GM12891 (cell line): ENCODE measurements around the gene FGF4.

Source experiments
- DNase-seq: peaks from one replicate; pipeline ENCODE4 v3.0.0; 2011; ENCODE audit warnings: low spot score; ENCODE audit not compliant: insufficient read length
- FAIRE-seq: peaks from 2 replicates; lab custom pipeline; 2011; peaks lifted over from hg19 to GRCh38; lab: Jason Lieb, UNC
- PAX5 ChIP-seq: IDR thresholded peaks from 2 replicates; pipeline ENCODE4 v1.6.1; 2011; ENCODE audit warnings: low read length, moderate library complexity, mild to moderate bottlenecking; ENCODE audit not compliant: insufficient read depth, severe bottlenecking
- POLR2A ChIP-seq: IDR thresholded peaks from 2 replicates; pipeline ENCODE4 v1.6.1; 2011; ENCODE audit warnings: low read depth, low read length, control low read depth
- POLR2AphosphoS5 ChIP-seq: IDR thresholded peaks from 2 replicates; pipeline ENCODE4 v1.6.1; 2011; ENCODE audit warnings: low read depth, low read length, control low read depth
- POU2F2 ChIP-seq: IDR thresholded peaks from 2 replicates; pipeline ENCODE4 v1.6.1; 2011; ENCODE audit warnings: low read depth, mild to moderate bottlenecking, control low read depth, low read length, moderate library complexity
- SPI1 ChIP-seq: IDR thresholded peaks from 2 replicates; pipeline ENCODE4 v1.6.1; 2011; ENCODE audit warnings: low read depth, low read length, control low read depth
- TAF1 ChIP-seq: IDR thresholded peaks from 2 replicates; pipeline ENCODE4 v1.6.1; 2011; ENCODE audit warnings: low read depth, low read length, control low read depth

The FGF4 gene

DNA sequence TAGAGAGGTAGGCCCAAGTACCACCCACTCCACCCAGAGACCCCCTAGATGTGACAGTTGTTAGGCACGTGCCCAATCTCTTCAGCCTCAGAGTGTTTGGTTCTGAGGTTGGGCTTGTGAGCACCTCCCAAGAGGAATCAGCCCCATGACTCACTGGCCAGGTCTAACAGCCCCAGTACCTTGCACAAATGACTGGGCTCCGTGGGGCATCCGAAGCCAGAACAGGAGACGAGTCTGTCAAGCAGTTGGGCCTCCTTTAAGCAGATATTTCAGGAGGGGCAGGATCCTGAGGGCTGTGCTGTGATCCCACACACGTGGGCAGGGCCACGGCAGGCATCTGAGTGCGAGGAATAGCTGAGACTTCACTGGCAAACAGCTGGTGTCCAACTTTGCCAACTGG lies 42.2 kb downstream of the FGF4 start:
- no peak for DNase-seq
- TF ChIP-seq POLR2AphosphoS5 = no peak
- TF ChIP-seq SPI1 = no peak
- TF ChIP-seq POU2F2 = no peak
- no peak for TF ChIP-seq PAX5
- no peak for TF ChIP-seq TAF1
- TF ChIP-seq POLR2A = no peak
- FAIRE-seq = no peak

DNA sequence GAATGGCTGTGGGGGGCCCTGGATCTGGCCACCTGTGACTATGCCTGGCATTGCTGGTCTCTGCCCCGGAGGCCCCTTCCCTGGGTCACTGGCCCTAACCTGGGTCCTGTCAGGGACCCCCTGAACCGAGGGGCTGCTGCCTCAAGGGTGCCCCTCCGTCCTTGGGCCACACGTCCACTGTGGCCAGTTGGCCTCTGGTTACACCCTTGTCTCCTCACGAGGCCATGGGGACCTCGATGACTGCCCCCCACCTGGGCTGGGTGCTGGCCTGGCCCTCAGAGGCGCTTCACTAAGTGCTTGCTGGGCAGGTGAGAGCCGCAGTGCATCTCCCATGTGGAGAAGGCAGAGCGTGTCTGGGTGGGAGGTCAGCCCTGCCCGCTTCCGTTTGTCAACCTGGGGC lies 44.0 kb downstream of the FGF4 start:
- FAIRE-seq (no peak), DNase-seq (no peak)
- TF ChIP-seq POLR2AphosphoS5 (no peak), PAX5 (no peak), SPI1 (no peak), TAF1 (no peak), POLR2A (no peak), POU2F2 (no peak)

DNA sequence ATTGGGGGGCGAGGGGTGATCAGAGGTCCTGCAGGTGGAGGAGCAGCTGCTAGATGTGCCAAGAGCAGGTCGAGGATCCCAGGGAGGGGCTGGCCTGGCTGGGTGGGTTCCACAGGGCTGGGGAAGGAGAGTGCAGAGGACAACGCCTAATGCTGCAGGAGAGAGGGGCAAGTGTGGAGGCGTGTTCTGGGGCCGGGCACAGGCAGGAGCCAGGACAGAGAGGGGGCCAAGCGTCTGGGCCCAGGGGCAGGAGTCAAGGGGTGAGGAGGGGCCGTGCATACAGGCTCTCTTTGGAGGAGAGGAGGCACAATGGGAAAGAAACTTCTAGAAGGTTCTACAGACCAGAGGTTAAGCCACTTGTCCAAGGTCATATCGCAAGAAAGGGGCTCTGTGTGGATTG lies 44.6 kb downstream of the FGF4 start:
- no peak for DNase-seq
- FAIRE-seq = no peak
- no peak for TF ChIP-seq SPI1
- no peak for TF ChIP-seq TAF1
- no peak for TF ChIP-seq POLR2AphosphoS5
- no peak for TF ChIP-seq PAX5
- TF ChIP-seq POU2F2 = no peak
- no peak for TF ChIP-seq POLR2A

DNA sequence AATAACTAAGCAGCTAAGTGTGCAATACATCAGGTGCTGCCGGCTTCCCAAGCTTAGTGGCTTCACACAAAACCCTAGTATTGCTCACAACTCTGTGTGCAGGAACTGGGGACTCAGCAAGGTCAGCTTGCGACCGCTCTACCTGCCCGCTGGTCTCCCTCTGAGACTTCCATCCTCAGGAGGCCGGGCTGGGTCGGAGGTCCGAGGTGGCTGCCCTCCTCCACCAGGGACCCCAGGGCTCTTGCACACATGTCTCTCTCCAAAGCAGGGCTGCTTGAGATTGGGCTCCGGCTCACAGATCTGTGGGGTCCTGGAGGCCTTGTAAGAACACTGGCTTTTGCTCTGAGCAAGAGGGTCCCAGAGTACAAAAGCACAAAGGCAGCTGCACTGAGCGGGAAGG lies 45.9 kb downstream of the FGF4 start:
- DNase-seq = no peak
- TF ChIP-seq POLR2A (no peak), PAX5 (no peak), POLR2AphosphoS5 (no peak), POU2F2 (no peak)
- FAIRE-seq = no peak

DNA sequence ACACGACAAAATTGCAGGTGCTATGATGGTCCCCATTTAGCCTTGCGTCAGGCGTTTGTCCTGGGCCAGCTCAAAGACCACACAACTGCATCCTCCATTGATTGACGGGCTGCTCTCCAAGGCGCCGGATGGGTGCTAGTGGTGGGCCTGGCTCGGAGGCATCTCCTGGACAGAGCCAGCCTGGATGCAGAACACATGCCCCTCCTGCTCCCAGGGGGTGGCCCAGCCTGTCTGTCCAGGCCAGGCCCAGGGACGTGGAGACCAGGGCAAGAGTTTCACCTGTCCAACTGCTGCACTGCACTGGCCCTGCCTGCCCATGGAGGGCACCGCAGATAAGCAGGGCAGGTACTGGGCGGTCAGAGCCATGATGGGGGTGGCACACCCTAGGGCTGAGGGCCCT lies 47.9 kb downstream of the FGF4 start:
- FAIRE-seq (no peak), DNase-seq (no peak)
- TF ChIP-seq SPI1 = no peak
- no peak for TF ChIP-seq POU2F2
- no peak for TF ChIP-seq PAX5
- no peak for TF ChIP-seq POLR2A
- TF ChIP-seq TAF1 = no peak

DNA sequence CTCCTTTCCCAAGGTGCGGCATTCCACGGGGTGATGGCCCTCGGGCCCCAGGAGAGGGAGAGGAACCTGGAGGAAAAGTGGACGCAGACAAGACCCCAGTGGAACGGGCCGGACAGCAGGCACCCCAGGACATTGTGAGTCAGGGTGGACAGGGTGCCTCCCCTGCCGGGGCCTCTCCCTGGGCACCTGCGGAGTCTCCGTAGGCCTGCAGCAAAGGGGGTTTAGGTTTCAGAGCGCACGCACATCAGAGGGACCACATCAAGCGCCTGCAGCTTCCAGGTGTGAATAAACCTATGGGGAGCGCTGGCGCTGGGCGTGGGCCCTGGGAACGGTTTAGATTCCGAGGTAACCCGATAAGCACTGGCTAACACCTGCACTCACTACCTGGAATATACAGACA lies 48.7 kb downstream of the FGF4 start:
- TF ChIP-seq POLR2AphosphoS5 (no peak), PAX5 (no peak), POLR2A (no peak), SPI1 (no peak), POU2F2 (no peak), TAF1 (no peak)
- no peak for FAIRE-seq
- DNase-seq = no peak

DNA sequence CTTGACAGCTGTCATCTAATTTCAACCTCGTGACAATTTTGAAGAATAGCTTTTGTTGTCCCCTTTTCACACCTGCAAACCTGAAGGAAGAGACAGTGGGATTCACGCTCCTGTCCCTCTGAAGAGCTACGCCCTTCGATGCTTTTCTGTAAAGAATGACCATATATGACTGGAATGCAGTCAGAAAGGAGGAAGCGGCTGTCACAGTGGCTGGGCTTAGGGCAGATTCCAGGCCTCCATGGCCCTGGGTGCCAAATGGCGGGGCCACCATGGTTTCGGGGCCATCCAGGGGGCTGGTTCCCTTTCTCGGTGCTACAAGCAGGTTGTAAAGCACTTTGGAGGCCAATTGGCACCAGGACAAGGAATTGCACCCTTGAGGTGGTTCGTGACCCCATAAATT lies 49.1 kb downstream of the FGF4 start:
- TF ChIP-seq SPI1 = no peak

DNA sequence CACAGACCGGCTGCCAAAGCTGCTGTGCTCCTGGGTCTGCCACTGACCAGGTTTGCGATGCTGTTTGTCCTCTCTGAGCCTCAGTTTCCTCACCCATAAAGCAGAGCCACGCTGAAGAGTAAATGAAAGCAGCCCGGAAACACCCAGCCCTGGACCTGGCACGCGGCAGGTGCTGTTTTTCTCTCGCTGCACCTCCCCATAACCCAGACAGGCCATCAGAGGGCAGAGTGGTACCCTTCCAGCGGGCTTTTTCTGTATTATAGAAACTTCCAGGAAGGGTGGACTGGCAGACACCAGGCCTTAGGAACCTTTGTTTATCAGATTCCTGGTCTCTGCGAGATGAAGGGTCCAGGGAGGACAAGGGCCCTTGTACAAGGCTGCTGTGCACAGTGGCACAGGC lies 53.4 kb downstream of the FGF4 start:
- TF ChIP-seq POLR2A = no peak
- FAIRE-seq (no peak), DNase-seq (no peak)

More for the DNA sequence above, 49.1 kb downstream of the FGF4 start:
- DNase-seq (no peak), FAIRE-seq (no peak)

DNA sequence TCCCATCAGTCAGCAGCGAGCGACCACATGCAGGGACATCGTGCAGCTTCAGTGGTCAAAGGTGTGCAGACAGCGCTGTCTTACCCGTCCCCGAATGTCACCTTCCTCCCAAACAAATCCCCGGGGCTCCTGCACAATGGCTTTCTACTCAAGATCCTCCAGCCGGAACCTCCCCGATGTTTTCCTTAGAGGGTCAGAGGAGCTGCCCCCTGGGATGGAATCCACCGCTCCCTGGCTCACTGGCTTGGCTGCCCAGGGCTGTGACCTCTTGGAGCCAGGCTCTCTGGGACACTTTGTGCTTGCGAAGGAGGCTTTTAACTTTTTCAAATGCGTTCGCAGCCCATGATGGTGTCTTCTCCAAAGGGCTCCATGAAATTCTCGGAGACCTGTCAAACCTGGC lies 54.0 kb downstream of the FGF4 start:
- TF ChIP-seq PAX5 (no peak), POU2F2 (no peak), POLR2AphosphoS5 (no peak), TAF1 (no peak), POLR2A (no peak), SPI1 (no peak)
- FAIRE-seq (no peak), DNase-seq (no peak)
